ELR (cell line): ENCODE data around the gene CFD.
"Not testable (repeated sequence)": the region's sequence is repeated elsewhere in the genome, so short reads cannot be mapped to it uniquely, and the experiment has no call there.

Experiments
- DNase-seq: peaks from one replicate; pipeline ENCODE4 v3.0.0-alpha.2; 2015; ENCODE audit warnings: low read depth

The CFD gene

DNA sequence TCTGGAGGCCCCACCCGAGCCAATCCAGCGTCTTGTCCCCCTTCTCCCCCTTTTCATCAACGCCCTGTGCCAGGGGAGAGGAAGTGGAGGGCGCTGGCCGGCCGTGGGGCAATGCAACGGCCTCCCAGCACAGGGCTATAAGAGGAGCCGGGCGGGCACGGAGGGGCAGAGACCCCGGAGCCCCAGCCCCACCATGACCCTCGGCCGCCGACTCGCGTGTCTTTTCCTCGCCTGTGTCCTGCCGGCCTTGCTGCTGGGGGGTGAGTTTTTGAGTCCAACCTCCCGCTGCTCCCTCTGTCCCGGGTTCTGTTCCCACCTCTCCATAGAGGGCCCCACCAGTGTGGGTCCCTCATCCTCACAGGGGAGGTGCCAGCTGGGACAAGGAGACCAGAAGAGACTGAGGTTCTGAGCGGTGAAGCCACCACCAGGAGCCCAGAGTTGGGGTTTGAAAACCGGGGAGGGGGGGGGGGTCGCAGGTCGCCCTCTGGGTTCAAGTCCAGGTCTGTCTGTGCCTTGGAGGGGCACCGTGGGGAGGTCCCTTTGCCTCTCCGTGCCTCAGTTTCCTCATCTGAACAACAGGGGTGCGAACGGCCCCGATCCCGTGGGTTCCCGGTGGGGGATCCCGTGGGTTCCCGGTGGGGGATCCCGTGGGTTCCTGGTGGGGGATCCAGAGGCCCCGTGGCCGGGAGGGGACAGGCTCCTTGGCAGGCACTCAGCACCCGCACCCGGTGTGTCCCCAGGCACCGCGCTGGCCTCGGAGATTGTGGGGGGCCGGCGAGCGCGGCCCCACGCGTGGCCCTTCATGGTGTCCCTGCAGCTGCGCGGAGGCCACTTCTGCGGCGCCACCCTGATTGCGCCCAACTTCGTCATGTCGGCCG lies 7.1 kb upstream of the CFD start, which contains the start of gene ELANE:
ELANE (plus strand) TSS at position 168 of the 878 bp plus-strand sequence; CDS start at position 194, 26 bp downstream.
- no peak for DNase-seq

DNA sequence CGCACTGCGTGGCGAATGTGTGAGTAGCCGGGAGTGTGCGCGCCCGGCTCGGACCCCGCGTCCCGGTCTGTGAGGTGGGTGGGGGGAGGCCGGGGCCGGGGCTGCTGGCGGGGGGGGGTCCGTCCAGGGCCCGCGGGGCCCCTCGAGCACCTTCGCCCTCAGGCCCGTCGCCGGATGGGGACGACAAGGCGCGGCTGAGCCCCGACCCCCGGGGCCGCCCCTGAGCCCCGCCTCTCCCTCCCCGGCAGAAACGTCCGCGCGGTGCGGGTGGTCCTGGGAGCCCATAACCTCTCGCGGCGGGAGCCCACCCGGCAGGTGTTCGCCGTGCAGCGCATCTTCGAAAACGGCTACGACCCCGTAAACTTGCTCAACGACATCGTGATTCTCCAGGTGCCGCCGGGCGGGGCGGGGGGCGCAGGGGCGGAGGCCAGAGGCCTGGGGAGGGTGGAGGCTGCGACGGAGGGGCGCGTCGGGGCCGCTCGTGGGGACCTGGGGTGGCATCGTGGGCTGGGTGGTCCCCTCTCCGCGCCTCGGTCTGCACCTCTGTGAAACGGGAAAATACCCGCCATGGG lies 6.4 kb upstream of the CFD start:
- DNase-seq, result no peak

DNA sequence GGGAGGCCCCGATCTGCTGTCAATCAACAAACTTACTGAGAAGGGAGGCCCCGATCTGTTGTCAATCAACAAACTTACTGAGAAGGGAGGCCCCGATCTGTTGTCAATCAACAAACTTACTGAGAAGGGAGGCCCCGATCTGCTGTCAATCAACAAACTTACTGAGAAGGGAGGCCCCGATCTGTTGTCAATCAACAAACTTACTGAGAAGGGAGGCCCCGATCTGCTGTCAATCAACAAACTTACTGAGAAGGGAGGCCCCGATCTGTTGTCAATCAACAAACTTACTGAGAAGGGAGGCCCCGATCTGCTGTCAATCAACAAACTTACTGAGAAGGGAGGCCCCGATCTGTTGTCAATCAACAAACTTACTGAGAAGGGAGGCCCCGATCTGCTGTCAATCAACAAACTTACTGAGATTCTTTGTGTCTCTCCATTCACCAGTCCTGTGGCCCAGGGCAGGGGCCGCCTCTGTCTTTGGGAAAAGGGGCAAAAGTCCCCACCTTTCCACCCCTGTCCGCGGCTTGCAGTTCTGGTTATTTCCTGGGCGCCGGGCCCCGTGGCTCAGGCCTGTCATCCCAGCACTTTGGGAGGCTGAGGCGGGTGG lies 5.7 kb upstream of the CFD start:
- DNase-seq, result not testable (repeated sequence)

DNA sequence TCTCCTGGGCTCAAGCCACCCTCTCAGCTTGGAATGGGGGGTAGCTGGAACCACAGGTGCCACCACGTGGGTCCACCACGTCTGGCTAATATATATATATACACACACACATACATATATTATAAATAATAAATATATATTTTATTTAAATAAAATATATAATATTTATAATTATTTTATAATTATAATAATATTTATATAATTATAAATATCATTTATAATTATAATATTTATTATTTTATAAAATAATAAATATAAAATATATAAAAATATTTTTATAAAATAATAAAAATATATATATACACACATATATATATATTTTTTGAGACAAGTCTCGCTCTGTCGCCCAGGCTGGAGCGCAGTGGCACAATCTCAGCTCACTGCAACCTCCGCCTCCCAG lies 4.9 kb upstream of the CFD start:
- no peak for DNase-seq

DNA sequence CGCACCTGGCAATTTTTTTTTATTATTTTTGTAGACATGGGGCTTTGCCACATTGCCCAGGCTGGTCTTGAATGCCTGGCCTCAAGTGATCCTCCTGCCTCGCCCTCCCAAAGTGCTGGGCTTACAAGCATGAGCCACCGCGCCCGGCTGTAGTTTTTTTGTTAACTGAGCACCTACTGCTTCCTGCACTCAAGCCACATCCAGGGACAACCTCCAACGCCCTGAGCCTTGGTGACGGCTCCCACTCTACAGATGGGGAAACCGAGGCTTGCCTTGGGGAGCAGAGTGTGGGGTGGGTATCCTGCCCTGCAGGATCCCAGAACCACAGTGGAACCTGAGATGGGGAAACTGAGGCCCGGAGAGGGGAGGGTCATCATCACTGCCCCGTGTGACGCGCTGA lies 4.3 kb upstream of the CFD start:
- no peak for DNase-seq

DNA sequence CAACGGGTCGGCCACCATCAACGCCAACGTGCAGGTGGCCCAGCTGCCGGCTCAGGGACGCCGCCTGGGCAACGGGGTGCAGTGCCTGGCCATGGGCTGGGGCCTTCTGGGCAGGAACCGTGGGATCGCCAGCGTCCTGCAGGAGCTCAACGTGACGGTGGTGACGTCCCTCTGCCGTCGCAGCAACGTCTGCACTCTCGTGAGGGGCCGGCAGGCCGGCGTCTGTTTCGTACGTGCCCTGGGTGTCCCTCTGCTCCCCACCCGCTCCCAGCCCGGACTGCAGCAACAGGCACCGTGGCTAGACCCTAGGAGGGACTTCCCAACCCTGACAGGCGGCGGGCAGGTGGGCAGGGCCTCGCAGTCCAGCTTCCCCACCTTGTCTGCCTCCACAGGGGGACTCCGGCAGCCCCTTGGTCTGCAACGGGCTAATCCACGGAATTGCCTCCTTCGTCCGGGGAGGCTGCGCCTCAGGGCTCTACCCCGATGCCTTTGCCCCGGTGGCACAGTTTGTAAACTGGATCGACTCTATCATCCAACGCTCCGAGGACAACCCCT lies 3.8 kb upstream of the CFD start:
- DNase-seq, result no peak

DNA sequence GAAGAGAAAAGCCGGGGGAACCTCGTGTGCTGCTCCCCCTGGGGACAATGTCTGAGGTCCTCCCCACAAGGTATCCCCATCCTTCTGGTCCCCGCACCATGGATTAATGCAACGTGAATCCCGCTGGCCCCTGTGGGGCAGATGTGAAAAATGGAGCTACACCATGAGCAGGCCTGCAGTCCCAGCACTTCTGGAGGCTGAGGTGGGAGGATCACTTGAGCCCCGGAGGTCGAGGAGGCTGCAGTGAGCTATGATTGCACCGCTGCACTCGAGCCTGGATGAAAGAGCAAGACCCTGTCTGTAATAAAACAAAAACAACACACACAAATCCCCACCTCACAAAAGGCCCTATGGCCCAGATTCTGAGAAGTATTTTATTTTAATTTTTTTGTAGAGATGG lies 1.2 kb upstream of the CFD start:
- no peak for DNase-seq

DNA sequence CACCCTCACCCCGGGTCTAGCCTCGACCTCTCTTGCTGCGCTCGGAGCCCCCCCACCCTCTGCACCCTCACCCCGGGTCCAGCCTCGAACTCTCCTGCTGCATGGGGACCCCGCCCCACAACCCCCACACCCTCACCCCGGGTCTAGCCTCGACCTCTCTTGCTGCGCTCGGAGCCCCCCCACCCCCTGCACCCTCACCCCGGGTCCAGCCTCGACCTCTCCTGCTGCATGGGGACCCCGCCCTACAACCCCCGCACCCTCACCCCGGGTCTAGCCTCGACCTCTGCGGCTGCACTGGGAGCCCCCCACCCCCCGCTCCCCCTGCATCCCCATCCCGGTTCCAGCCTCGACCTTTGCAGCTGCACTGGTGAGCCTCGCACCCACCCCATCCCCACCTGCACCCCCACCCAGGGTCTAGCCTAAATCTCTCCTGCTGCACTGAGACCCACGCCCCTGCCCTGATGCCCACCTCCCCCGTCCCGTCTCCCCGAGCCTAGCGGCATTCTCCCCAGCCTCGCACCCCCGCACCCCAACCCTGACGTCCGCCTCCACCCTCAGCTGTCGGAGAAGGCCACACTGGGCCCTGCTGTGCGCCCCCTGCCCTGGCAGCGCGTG lies 1.8 kb downstream of the CFD start:
- no peak for DNase-seq

DNA sequence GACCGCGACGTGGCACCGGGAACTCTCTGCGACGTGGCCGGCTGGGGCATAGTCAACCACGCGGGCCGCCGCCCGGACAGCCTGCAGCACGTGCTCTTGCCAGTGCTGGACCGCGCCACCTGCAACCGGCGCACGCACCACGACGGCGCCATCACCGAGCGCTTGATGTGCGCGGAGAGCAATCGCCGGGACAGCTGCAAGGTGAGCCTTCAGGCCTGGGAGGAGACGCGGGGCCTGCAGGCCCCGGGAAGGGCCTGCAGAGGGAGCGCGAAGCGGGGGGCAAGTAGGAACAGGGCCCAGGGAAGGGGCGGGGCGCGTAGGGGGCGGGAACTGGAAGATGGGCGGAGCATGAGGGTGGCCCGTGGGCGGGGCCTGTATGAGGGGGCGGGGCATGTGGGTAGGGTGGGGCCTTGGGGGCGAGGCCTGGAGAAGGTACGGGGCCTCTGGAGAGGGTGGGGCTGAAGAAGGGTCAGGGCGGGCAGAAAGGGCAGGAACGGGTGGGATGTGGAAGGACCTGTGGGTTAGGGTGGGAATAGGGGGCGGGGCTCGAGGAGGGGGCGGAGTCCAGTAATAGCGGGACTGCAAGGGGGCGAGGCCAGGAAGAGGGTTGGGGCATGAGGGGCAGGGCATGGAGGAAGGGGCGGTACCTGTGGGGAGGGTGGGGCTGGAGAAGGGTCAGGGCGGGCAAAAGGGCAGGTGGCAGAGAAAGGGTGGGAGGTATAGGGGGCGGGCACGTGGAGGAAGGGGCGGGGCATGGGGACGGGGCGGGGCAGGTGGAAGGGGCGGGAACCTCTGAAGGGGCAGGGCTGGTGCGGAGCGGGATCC lies 2.5 kb downstream of the CFD start:
- DNase-seq, result peak; percentile 38

DNA sequence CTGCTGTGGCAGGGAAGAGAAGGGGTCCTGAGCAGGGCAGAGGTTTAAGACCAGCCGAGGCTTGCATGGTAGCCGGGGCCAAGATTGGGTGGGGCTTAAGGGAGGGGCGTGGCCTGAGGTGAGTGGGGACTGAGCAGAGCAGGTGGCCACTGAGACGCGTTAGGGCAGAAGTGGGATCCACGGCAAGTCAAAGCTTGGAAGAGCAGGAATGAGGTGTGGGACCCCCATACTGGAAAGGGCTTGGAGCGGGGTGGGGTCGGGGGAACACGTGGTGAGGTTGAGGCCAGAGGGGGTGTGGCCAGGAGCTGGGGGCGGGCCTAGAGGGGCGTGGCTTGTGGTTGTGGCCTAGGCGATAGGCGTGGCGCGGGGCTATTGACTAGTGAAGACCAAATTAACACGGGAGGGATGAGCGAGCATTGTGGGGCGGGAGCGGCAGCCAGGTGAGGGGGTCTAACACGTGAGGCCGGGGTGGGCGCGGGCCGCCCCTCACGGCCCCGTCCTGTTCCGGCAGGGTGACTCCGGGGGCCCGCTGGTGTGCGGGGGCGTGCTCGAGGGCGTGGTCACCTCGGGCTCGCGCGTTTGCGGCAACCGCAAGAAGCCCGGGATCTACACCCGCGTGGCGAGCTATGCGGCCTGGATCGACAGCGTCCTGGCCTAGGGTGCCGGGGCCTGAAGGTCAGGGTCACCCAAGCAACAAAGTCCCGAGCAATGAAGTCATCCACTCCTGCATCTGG lies 3.3 kb downstream of the CFD start:
- DNase-seq, result peak; percentile 67

DNA sequence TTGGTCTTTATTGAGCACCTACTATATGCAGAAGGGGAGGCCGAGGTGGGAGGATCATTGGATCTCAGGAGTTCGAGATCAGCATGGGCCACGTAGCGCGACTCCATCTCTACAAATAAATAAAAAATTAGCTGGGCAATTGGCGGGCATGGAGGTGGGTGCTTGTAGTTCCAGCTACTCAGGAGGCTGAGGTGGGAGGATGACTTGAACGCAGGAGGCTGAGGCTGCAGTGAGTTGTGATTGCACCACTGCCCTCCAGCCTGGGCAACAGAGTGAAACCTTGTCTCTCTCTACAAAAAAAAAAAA lies 3.8 kb downstream of the CFD start:
- no peak for DNase-seq

DNA sequence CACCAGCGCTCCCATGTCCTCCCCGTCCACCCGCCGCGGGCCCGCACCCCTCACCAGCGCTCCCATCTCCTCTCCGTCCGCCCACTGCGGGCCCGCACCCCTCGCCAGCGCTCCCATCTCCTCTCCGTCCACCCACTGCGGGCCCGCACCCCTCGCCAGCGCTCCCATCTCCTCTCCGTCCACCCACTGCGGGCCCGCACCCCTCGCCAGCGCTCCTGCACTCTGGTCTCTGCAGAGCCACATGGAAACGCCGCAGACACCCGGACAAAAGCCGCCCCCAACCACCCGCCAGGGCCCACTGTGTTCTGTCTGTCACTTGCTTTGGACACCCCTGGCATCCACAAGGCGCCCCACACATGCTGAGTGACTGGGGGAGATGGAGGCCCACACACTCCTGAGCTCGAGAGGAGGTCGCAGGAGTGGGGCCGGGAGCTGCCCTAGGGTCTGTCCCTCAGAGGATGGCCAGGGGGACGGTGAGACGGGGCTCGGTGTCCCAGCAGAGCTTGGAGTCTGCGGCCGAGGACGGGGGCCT lies 7.4 kb downstream of the CFD start:
- no peak for DNase-seq

DNA sequence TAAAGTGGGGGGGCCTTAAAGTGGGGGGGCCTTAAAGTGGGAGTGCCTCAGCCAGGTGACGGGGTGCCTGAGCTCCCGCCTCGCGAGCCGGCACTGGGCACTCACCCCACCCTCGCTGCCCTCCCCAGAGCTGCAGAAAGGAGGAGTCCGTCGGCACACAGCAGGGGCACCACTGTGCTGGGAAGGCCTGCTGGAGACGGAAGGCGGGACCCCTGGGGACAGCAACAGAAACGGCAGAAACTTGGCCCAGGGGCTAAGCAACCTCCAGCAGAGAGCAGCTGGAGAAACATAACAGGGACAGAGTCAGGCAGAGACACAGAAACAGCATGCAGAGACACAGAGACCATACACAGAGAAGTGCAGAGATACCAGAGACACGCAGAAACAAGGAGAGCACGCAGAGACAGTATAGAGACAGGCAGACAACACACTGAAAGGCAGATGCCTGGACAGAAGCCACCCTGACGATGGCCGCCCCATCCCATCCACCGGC lies 7.9 kb downstream of the CFD start:
- no peak for DNase-seq

DNA sequence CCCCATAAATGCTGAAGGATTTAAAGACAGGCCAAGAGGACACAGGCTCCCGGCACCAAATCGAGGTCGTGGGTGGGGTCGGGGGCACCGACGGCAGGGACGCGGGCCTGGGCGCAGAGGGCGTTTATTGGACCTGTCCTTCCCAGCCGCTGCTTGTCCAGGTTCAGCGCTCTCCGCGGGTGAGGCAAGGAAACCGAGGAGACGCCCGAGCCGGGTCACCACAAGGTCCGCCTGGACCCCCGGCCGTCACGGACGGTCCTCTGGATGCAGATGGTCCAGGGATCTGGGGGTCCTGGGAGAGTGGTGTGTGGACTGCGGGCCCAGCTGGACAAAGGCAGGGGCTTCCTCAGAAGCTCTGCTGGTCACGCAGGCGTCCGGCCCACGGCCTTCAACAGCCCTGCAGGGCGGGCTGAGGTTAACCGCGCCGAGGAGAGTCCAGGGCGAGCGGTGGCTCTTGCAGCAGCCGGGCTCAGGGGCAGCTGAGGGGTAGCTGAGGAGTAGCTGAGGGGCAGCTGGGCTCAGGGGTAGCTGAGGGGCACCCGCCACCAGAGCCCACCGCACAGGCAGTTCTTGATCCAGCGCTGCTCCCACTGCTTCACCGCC lies 8.5 kb downstream of the CFD start:
- no peak for DNase-seq

DNA sequence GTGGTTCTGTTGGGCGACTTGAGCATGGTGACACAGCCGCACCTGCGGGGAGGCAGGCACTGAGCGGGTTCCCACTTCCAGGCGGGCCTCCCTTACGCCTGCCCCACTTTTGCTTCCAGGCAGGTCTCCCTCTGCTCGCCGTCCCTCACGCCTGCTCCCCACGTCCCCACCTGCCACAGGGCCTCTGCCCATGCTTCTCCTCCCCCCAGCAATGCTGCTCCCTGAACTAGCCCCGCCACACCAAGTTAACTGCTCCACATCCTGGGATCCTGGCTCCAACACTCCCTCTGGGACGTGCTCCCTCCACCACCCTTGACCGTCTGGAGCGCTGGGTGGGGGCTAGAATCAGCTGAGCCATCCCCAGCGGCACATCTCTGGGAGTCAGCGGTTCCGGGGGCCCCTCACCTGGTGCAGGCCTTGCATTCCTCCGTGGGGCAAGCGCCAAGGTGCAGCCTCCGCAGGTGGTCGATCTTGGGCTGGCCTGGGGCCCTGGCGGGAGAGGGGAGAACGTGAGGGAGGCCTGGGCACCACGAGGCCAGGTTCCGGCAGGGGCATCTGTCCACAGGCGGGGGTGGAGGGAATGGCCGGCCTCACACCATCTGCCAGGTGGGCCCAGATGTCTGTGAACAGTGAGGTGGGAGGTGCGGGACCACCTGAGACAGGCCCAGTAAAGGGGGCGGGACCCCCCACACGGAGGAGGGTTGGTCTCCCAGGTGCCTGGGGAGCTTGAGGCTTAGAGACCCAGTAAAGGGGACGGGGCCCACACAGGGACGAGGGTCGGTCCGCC lies 9.2 kb downstream of the CFD start:
- no peak for DNase-seq

DNA sequence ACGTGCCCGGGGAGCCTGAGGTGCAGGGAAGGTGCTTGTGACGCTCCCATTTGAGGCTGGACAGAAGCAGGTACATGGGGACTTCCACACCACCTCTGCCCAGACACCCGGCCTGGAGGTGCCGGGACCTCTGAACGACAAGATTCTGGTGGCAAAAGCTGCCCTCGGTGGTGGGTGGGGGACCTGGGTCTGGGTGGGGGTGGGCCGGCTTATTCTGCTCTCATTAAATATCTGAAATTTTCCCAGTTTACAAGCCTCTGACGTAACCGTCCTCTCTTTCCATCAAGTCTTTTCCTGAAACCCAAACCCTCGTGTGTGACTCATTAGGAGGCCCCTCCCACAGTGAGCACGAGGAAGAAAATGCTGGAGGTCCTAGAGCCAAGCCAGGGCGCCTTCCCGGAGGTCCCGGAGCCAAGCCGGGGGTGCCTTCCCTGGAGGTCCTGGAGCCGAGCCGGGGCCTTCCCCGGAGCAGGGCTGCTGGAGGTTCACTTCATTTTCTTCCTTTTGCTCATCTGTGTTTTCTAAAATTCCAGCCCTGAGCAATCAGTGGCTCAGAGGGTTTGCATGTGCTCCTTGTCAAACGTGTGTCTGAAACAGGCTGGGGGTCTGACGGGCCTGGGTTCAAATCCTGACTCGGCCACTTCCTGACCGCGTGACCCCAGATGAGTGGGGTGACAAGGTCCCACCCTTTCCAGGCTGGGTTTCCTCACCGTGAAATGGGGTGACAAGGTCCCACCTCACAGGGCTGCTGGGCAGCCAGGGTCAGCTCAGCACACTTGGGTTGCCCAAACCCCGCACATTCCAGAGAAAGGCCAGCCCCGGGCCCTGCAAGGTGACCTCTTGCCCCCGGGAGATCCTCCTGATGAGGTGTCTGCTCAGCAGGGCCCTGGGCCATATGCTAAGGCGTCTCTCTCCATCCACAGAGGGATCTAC lies 10.0 kb downstream of the CFD start:
- peak; percentile 96 for DNase-seq

DNA sequence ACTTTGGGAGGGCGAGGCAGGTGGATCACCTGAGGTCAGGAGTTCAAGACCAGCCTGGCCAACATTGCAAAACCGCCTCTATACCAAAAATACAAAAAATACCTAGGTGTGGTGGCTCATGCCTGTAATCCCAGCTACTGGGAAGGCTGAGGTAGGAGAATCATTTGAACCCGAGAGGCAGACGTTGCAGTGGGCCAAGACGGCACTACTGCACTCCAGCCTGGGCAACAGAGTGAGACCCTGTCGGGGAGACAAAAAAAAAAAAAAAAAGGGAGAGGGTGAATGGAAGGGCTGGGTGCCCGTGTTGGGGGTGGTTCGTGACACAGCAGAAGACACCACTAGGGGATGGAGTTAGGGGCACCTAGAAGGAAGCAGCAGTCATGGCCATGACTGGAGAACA lies 10.8 kb downstream of the CFD start:
- no peak for DNase-seq

DNA sequence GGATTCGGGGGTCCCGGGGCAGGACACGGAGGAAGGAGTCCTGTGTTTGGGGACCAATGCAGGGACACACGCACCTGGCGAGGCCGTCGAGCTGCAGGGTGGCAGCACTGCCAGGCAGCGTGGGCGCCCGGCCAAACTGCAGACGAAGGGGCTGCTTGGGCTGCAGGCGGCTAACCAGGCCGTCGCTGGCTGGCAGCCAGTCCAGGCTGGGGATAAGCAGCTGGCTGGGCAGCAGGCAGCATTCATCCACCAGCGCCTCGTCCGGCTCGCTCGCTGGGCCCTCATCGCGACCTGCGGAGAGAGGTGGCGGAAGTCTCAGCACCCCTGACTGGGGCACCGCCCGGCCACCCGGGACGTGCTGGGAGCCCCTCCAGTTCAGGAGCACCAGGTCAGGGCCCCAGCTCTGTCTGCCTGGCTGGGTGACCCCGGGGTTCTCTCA lies 11.5 kb downstream of the CFD start:
- no peak for DNase-seq
